Right lobe of liver (tissue), 6 donors: ENCODE data around the gene TPRA1. TPM values are rescaled to one million over a fixed set of nuclear protein-coding genes. Genes with fewer than 3 reads are reported as not detected.

ENCODE experiments used
- ATAC-seq, 4 donors: fragments of 200-7000 bp; cut with Tn5 transposase; one replicate each; pipeline ENCODE4 v1.9.1; 2020; ENCODE audit warnings: mild to moderate bottlenecking in 4 of 4, moderate library complexity in 4 of 4
- DNase-seq, 3 donors: peaks; one replicate each; pipeline ENCODE4 v3.0.0-alpha.2; 2020
- H3K27ac ChIP-seq, 3 donors: fragments of 200-600 bp; one replicate each; pipeline ENCODE4 v1.8.0; 2022
- H3K27me3 ChIP-seq, 2 donors: fragments of 200-600 bp; one replicate each; pipeline ENCODE4 v1.8.0; 2022
- H3K36me3 ChIP-seq, 4 donors: fragments of 200-600 bp; sonication (generic) in 1 of 4; one replicate each; pipeline versions ENCODE4 v1.5.1 to v1.8.0; 2017 to 2022; ENCODE audit warnings: control low read depth in 1 of 4
- H3K4me1 ChIP-seq, 4 donors: fragments of 200-600 bp; sonication (generic) in 1 of 4; one replicate each; pipeline versions ENCODE4 v1.5.1 to v1.8.0; 2017 to 2022; ENCODE audit warnings: control low read depth in 1 of 4
- H3K4me3 ChIP-seq, 3 donors: fragments of 200-600 bp; one replicate each; pipeline ENCODE4 v1.8.0; 2022
- H3K9me3 ChIP-seq, 4 donors: fragments of 200-600 bp; sonication (generic) in 1 of 4; one replicate each; pipeline versions ENCODE4 v1.5.1 to v1.8.0; 2017 to 2022; ENCODE audit warnings: control low read depth in 1 of 4
- POLR2A ChIP-seq: fragments of 450-650 bp; IDR thresholded peaks from one replicate; pipeline ENCODE4 v1.6.1; 2017; ENCODE audit warnings: antibody characterized with exemption, mild to moderate bottlenecking
- WGBS: methylation state at CpG from one replicate; pipeline ENCODE4 v1.1.6; 2018; ENCODE audit warnings: low coverage, low lambda C conversion rate; ENCODE audit not compliant: insufficient coverage; ENCODE audit errors: missing lambda C conversion rate; 5-methylcytosine and 5-hydroxymethylcytosine counted together
- intact Hi-C, 2 donors: fragments of 100-400 bp; cut with DNase I; formaldehyde crosslinking; loops; one replicate each; pipeline versions ENCODE4 v1.11.2 to v1.14.1; 2022
- total RNA-seq, 6 experiments: library from RNA; depleted of rRNA in 2 of 6; stranded (reverse); fragments of >200 nt in 2 of 6; fragmentation: NEBNext Ultra II Directional in 3 of 6; extraction: Animal tissue kit (Norgen Biotek cat#: 25700) in 3 of 6; gene quantifications; one replicate each; pipeline versions ENCODE4 v1.1.0 to v1.2.4, GENCODE V29; 2016 to 2023
- TF ChIP-seq, protein P1 (sequence below), 4 donors: fragments of 200-600 bp in 3 of 4; fragments of 450-650 bp in 1 of 4; IDR thresholded peaks; one replicate each; pipeline versions ENCODE4 v1.5.1 to v1.8.0; 2016 to 2022; ENCODE audit warnings: antibody characterized with exemption in 4 of 4, mild to moderate bottlenecking in 2 of 4
- donor health status: DM: no; HTN: yes; CAD: no.
- donor health status: DM: no; HTN: no; CAD: no.
- donor health status: DM: no; HTN: no; CAD: no.
- donor health status: DM: no; HTN: yes; CAD: no.
- donor health status: DM: no; HTN: yes; CAD: no.

TPRA1 gene
- total RNA-seq, 6 experiments from 2014 or later, result 13.9 to 25.9 (median 23.3) TPM

DNA sequence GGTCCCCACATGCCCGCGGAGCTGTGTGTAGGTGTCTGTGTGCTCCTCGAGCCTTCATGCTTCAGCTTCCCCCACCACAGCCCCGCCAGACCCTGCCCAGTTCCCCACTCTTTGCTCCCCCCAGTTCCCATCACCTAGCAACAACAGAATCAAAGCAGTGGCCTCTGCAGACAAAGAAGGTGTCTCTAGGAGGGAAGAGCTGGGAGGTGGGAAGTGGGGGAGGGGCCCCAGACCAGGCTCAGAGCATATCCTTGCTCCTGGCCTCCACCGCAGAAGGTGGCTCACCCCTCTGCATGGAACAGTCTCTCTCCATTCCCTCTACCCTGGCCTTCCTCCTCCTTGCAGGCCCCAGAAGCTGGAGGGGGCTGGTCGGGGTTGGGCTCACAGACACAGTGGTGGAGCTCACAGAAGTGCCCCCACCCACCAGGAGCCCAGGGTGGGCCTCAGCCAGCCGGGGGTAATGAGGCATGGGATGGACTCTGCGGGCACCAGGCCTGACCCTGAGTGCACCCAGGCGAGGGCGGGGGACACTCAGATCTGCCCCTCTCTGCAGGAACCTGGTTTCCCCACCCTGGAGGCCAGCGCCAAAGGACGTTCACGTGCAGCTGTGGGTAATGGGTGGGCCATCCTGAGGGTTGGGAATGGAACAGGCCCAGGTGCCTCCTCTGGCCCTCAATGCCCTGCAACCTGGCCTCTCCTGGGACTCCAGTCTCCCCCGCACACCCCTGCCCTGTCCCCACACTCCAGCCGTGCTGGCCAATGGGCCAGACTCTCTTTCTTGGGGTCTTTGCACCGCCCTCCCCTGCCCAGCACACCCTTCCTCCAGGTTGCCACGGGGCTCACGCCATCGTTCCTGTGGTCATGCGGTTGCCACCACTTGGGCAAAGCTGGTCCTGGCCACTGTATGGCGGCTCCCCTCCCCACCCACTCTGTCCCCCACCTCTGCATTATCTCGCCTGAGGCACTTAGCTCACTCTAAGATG, 53.4 kb downstream of the TPRA1 start:
- 85% methylated on average over 7 of the region's 22 CpGs for WGBS
- ATAC-seq (no peak), DNase-seq (no peak)
- intact Hi-C loops, result no loop called here
- H3K27me3 ChIP-seq, result no peaks in the 10 kb centered on the region
- H3K27ac ChIP-seq, result no peak overlapping the region
- H3K36me3 ChIP-seq, result no peaks in the 10 kb centered on the region
- H3K4me1 ChIP-seq, result peaks cover 0 to 3% (median 0%) of the 10 kb centered on the region in 4 donors
- no peaks in the 10 kb centered on the region for H3K9me3 ChIP-seq
- no peak for TF ChIP-seq POLR2A
- TF ChIP-seq, protein P1, sequence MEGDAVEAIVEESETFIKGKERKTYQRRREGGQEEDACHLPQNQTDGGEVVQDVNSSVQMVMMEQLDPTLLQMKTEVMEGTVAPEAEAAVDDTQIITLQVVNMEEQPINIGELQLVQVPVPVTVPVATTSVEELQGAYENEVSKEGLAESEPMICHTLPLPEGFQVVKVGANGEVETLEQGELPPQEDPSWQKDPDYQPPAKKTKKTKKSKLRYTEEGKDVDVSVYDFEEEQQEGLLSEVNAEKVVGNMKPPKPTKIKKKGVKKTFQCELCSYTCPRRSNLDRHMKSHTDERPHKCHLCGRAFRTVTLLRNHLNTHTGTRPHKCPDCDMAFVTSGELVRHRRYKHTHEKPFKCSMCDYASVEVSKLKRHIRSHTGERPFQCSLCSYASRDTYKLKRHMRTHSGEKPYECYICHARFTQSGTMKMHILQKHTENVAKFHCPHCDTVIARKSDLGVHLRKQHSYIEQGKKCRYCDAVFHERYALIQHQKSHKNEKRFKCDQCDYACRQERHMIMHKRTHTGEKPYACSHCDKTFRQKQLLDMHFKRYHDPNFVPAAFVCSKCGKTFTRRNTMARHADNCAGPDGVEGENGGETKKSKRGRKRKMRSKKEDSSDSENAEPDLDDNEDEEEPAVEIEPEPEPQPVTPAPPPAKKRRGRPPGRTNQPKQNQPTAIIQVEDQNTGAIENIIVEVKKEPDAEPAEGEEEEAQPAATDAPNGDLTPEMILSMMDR (IDR thresholded peaks at IDR 0.05), result no peak
- H3K4me3 ChIP-seq, result no peak overlapping the region

DNA sequence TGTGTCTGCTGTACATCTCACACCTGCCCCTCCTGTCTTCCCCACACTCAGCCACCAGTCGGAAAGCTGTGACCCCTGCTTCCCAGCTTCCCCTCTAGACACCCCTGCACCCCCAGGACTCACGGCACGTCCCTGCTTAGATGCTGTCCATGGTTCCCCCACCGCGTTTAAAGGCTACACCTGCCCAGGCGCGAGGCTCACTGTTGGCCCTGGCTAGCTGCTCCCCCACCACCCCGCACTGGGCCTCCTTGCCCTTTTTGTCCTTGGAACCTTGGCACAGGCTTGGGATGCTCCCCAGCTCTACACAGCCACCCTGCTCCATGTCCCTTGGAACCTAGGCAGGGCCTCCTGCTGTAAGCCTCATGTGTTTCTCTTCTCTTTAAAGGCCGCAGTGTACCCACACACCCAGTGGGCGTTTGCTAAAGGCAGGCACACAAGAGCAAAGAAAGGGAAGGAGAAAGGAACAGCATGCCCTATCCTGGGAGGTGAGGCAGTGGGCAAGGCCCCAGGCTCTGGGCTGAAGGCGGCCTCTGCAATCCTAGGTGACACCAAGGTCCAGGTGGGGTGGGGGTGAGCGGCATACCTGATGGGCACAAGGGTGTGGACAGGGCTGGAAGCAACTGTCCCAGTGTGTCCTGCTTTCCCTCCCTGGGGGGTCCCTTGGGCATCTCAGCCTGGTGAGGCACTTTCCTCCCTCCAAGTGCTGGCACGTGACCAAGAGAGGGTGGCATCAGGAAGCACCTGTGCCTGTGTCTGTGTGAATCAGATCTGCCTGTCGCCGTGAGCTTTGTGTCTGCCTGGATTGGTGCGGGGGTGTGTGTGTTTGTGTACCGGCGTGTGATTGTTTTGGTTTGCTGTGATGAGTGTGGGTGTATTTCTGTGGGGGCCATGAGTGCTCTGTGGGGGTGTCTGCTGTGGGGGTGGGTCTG, 54.4 kb downstream of the TPRA1 start:
- H3K27ac ChIP-seq, result no peak overlapping the region
- ATAC-seq (no peak), DNase-seq (peak in 1 of 3 donors; percentile 42)
- no peaks in the 10 kb centered on the region for H3K27me3 ChIP-seq
- no peaks in the 10 kb centered on the region for H3K36me3 ChIP-seq
- no peaks in the 10 kb centered on the region for H3K4me1 ChIP-seq
- no peaks in the 10 kb centered on the region for H3K9me3 ChIP-seq
- intact Hi-C loops, result no loop called here
- 56% methylated on average over 8 of the region's 18 CpGs for WGBS
- TF ChIP-seq, protein P1 (IDR thresholded peaks at IDR 0.05), result no peak
- TF ChIP-seq POLR2A, result no peak
- no peak overlapping the region for H3K4me3 ChIP-seq

DNA sequence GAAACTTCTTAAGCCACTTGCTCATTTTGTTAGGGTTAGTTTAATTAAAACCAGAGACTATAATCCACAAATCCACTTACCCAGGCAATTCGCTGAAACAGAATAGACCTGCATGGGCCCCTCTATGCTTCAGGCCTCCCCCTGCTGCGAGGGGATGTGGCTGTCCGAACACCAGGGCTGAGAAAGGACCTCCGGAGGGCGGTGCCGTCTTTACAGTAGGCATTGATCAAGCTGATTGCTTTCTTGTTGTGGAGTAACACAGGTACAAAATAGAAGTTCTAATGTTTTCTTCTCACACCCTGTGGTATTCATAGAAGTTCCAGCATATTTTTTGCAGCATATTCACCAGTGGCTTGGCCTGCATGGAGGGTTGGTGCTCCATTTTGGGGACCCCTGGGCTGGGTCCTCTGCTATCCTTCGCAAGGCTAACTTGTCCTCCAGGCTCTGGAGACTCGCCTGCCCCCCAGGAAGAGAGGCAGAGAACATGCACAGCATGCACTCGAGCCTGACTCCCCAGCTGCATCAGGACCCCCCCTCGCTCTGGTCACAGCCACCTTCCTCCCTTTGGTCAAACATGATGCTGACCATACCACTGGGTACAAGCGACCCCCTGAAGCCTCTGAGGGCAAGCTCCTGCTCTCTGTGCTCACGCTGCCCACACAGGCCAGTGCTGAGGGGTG, 55.3 kb downstream of the TPRA1 start:
- WGBS, result 77% methylated on average over 6 of the region's 12 CpGs
- intact Hi-C loops, result no loop called here
- Histone ChIP-seq H3K36me3 (no peaks in the 10 kb centered on the region), H3K4me1 (no peaks in the 10 kb centered on the region), H3K27ac (no peak overlapping the region), H3K27me3 (no peaks in the 10 kb centered on the region), H3K9me3 (no peaks in the 10 kb centered on the region), H3K4me3 (no peak overlapping the region)
- DNase-seq (no peak), ATAC-seq (no peak)
- no peak for TF ChIP-seq POLR2A
- TF ChIP-seq, protein P1 (IDR thresholded peaks at IDR 0.05), result no peak

DNA sequence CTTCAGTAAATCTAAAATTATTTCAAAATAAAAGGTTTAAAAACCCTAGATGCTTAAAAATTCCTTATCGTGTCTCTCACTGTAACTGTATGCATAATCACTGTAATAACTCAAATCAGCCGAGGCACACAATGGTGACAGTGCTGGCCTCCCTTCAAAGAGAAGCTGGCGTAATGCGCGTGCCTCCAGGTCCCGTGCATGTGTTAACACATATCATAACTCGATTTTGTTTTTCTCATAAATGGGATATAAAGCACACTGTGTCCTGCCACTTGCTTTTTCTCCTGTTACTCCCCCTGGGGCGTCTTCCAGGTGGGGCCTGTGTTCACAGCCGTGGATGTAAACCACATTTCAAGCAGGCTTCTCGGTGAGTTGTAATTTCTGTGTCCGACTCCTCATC, 56.0 kb downstream of the TPRA1 start:
- WGBS, result 92% methylated on average over 11 of the region's 11 CpGs
- Histone ChIP-seq H3K4me1 (no peaks in the 10 kb centered on the region), H3K27me3 (no peaks in the 10 kb centered on the region), H3K27ac (no peak overlapping the region), H3K9me3 (no peaks in the 10 kb centered on the region), H3K4me3 (no peak overlapping the region), H3K36me3 (no peaks in the 10 kb centered on the region)
- intact Hi-C loops, result no loop called here
- no peak for TF ChIP-seq POLR2A
- DNase-seq, result no peak
- no peak for ATAC-seq
